Left ventricle myocardium inferior (tissue), 1 donor: ENCODE results near the gene LRRC3. TPM values are rescaled to one million over a fixed set of nuclear protein-coding genes. Genes with fewer than 3 reads are reported as not detected.

ENCODE experiments used
- DNase-seq: peaks from one replicate; pipeline ENCODE4 v3.0.0-alpha.2; 2020
- H3K27ac ChIP-seq: fragments of 200-600 bp; replicated peaks from 2 replicates; pipeline ENCODE4 v1.8.0; 2021
- H3K27me3 ChIP-seq: fragments of 200-600 bp; 2 replicates; pipeline ENCODE4 v1.8.0; 2021; ENCODE audit warnings: low read depth
- H3K36me3 ChIP-seq: fragments of 200-600 bp; 2 replicates; pipeline ENCODE4 v1.8.0; 2021
- H3K4me1 ChIP-seq: fragments of 200-600 bp; 2 replicates; pipeline ENCODE4 v1.8.0; 2021
- H3K4me3 ChIP-seq: fragments of 200-600 bp; 2 replicates; pipeline ENCODE4 v1.8.0; 2021; ENCODE audit warnings: mild to moderate bottlenecking, moderate library complexity
- H3K9me3 ChIP-seq: fragments of 200-600 bp; replicated peaks from 2 replicates; pipeline ENCODE4 v1.8.0; 2021
- CTCF ChIP-seq: fragments of 200-600 bp; IDR thresholded peaks from 2 replicates; pipeline ENCODE4 v1.8.0; 2021; ENCODE audit warnings: antibody characterized with exemption, mild to moderate bottlenecking, borderline replicate concordance
- intact Hi-C: fragments of 100-400 bp; cut with micrococcal nuclease; formaldehyde crosslinking; loops from one replicate; pipeline ENCODE4 v1.11.0; 2022
- total RNA-seq: library from RNA; stranded (reverse); fragmentation: NEBNext Ultra II Directional; extraction: Animal tissue kit (Norgen Biotek cat#: 25700); gene quantifications from one replicate; pipeline ENCODE4 v1.2.1, GENCODE V29; 2021
- donor health status: DM: no; HTN: yes; CAD: no; lungs with severe emphysema.

The LRRC3 gene
- total RNA-seq, 1 donor from 2014 or later: 1.8 TPM

- H3K9me3 ChIP-seq: peaks cover 10% of the 10 kb centered on the region
- H3K27me3 ChIP-seq: peaks cover 68% of the 10 kb centered on the region
- peak; percentile 44 for TF ChIP-seq CTCF
- intact Hi-C loops: no loop called here
- no peak overlapping the region for H3K4me3 ChIP-seq
- H3K36me3 ChIP-seq: no peaks in the 10 kb centered on the region
- H3K4me1 ChIP-seq: no peaks in the 10 kb centered on the region
- no peak for DNase-seq
- no peak overlapping the region for H3K27ac ChIP-seq
These were observed 32.5 kb downstream of the LRRC3 start for GRCh38 chr21:44487831-44488230.

GRCh38 chr21:44489962-44490361 is 34.7 kb downstream of the LRRC3 start:
- intact Hi-C loops: no loop called here
- Histone ChIP-seq H3K27me3 (peaks cover 60% of the 10 kb centered on the region), H3K27ac (no peak overlapping the region), H3K4me3 (no peak overlapping the region), H3K9me3 (peaks cover 19% of the 10 kb centered on the region), H3K36me3 (no peaks in the 10 kb centered on the region), H3K4me1 (peaks cover 5% of the 10 kb centered on the region)
- TF ChIP-seq CTCF: no peak
- DNase-seq: no peak

GRCh38 chr21:44490405-44490804 is 35.1 kb downstream of the LRRC3 start:
- Histone ChIP-seq H3K9me3 (peaks cover 19% of the 10 kb centered on the region), H3K27ac (no peak overlapping the region), H3K36me3 (no peaks in the 10 kb centered on the region), H3K27me3 (peaks cover 56% of the 10 kb centered on the region), H3K4me1 (peaks cover 9% of the 10 kb centered on the region), H3K4me3 (no peak overlapping the region)
- TF ChIP-seq CTCF: no peak
- no peak for DNase-seq
- intact Hi-C loops: no loop called here

DNA sequence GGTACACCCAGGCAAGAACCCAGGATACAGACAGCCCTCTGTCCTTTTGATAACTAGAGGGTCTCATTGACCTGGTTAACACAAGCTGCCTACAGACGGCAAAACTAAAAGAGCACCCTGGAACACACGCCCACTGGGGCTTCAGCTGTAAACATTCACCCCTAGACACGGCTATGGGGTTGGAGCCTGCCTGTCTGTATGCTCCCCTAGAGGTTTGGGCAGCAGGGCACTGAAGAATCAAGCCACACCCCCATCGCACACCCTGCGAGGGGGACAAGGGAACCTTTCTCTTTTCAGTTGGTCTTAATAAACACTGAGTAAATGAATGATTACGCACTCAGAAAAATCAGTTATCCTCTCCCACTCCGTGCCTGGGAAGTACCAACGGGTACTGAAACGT is 35.5 kb downstream of the LRRC3 start:
- H3K27ac ChIP-seq: no peak overlapping the region
- no peak for DNase-seq
- H3K36me3 ChIP-seq: no peaks in the 10 kb centered on the region
- no peak overlapping the region for H3K4me3 ChIP-seq
- H3K4me1 ChIP-seq: peaks cover 12% of the 10 kb centered on the region
- H3K27me3 ChIP-seq: peaks cover 53% of the 10 kb centered on the region
- intact Hi-C loops: no loop called here
- no peak for TF ChIP-seq CTCF
- peaks cover 19% of the 10 kb centered on the region for H3K9me3 ChIP-seq

DNA sequence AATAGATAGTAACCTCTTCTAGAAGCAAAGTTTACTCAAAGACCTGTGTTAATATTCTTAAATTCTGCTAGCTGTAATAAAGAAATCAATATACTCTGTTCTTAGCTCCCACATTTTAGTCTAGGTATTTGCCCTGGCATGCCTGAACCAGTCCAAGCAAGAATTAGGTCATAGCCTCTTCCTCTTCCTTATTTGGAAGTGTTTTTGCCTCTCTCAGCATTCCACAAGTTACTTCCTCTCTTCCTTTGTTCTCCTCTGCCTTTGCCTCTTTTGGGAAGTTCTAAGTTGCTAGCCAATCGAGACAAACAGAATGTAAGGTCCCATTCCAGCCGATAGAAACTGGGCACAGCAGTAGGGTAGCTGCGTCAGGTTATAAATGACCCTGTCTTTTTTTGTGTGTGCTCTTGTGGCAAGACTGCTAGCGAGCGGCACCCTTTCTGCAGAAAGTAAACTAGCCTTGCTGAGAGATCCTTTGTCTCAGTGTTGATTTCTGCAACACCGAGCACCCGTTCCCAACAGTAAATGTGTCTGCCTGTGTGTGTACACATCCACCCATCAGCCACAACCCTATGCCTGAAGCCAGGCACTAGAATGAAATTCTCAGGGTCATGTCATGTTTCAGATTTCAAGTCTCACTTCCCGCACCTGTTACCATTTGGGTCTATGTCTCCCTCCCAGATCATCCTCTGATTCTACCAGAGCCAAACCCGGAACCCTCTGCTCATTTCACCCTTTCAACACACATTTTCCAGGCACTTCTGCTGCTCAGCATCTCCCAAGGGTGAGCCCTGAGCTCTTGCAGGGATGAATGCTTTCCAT is 37.5 kb downstream of the LRRC3 start:
- Histone ChIP-seq H3K27me3 (peaks cover 46% of the 10 kb centered on the region), H3K9me3 (peaks cover 19% of the 10 kb centered on the region), H3K4me1 (peaks cover 31% of the 10 kb centered on the region), H3K27ac (no peak overlapping the region), H3K36me3 (no peaks in the 10 kb centered on the region), H3K4me3 (no peak overlapping the region)
- no peak for DNase-seq
- TF ChIP-seq CTCF: no peak
- intact Hi-C loops: no loop called here
